ENCODE measurements around the gene MCF2L.

The MCF2L gene

DNA sequence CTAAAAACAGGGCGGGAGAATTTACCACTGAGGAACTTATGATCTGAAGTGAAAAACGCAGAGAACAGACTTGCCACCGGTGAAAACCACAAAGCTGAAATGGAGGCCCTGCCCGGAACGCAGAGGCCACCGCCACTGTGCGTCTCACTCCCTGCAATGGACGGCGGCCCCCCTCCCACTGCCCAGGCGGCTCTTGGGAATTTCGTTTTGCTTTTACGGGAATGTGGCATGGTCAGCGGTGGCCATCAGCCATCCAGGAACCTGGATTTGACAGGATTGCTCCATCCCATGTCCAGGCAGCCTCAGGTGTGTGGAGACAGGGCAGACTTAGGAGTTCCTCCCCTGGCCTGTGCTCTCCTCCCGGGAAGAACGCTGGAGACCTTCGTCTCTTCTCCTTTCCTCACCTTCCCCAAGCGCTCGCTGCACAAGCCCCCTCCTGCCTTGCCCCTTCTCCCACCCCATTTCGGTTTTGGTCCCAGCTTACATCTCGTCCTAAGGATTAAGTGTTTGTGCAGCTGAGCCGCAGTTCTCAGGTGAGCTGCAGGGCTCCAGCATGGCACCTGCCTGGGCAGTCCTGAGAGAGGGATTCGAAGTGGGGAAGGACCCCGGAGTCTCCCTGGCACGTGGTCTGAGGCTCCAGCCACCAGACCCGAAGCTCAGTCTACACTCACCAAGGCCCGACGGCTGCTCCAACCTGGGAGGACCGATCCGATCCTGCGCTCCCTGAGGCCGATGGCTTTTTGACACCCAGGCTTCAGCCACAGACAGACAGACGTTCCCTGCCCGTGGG lies 49.9 kb downstream of the MCF2L start:
- Histone ChIP-seq H3K18ac (ENCODE audit: low read length) (no peak overlapping the region), H3K9ac (ENCODE audit: low read depth, low read length, poor library complexity) (no peak overlapping the region), H3K23ac (ENCODE audit: low read depth, low read length, poor library complexity) (no peak overlapping the region), H2BK120ac (ENCODE audit: low read depth, low read length) (no peak overlapping the region), H3K4me1 (ENCODE audit: control insufficient read depth in 2 of 2, insufficient read depth in 1 of 2, low read depth in 1 of 2, low read length in 2 of 2) (peaks cover 18 to 29% of the 10 kb centered on the region in 2 donors), H3K9me3 (replicated peaks in 1 of 2; ENCODE audit: control insufficient read depth in 2 of 2, insufficient read depth in 1 of 2, low read depth in 1 of 2, low read length in 2 of 2) (peaks cover 6 to 11% of the 10 kb centered on the region in 2 donors), H4K8ac (ENCODE audit: low read depth, low read length) (no peak overlapping the region), H3K27ac (replicated peaks; ENCODE audit: low read length) (no peak overlapping the region), H2BK15ac (ENCODE audit: low read length) (no peak overlapping the region), H3K36me3 (replicated peaks in 1 of 2; ENCODE audit: control insufficient read depth in 2 of 2, insufficient read depth in 2 of 2, low read length in 2 of 2) (peaks cover 16 to 68% of the 10 kb centered on the region in 2 donors), H3K4me2 (ENCODE audit: insufficient read depth, low read length, poor library complexity, severe bottlenecking) (no peak overlapping the region), H2BK5ac (ENCODE audit: low read length) (no peak overlapping the region), H2AFZ (ENCODE audit: low read length) (no peak overlapping the region), H3K4ac (ENCODE audit: low read length) (no peak overlapping the region), H3K4me3 (ENCODE audit: low read length in 2 of 2) (no peak overlapping the region), H3K27me3 (ENCODE audit: control insufficient read depth in 3 of 3, insufficient read depth in 3 of 3, low read depth in 1 of 3, low read length in 3 of 3) (no peaks in the 10 kb centered on the region), H2AK5ac (ENCODE audit: low read depth, low read length) (no peak overlapping the region), H3K79me1 (ENCODE audit: low read depth, low read length) (peaks cover 10% of the 10 kb centered on the region), H4K91ac (ENCODE audit: low read depth, low read length, poor library complexity) (no peak overlapping the region), H2BK12ac (ENCODE audit: low read length) (no peak overlapping the region), H3K14ac (ENCODE audit: low read length) (no peak overlapping the region)
- WGBS, 2 donors (ENCODE audit: extremely low coverage in 2 of 2, insufficient read length in 2 of 2, insufficient replicate concordance in 1 of 2) = no CpG with 5 or more reads among the region's 33 CpGs
- DNase-seq (ENCODE audit: low spot score) = no peak

DNA sequence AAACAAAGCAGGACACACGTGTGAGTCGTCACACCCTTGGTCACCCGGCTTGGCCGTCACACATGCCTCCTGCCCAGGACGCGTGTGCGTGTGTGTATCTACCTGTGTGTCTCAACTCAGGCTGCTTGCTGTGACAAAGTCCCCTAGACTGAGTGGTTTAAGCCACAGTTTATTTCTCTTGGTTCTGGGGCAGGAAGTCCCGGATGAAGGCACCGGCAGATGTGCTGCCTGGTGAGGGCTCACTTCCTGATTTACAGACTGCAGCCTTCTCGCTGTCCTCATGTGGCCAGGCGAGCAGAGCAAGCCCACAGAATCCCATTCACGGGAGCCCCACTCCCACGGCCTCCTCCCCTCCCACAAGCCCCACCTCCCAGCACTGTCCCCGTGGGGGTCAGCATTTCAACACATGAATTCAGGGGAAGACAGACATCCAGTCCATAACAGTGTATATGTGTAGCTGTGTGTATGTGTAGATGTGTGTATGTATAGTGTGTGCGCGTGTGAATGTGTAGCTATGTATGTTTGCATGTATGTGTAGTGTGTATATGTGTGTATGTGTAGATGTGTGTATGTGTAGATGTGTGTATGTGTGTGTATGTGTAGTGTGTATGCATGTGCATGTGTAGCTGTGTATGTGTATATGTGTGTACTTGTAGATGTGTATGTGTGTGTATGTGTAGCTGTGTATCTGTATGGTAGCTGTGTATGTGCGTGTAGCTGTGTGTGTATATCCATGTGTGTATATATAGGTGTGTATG lies 51.5 kb downstream of the MCF2L start:
- WGBS, 2 donors (ENCODE audit: extremely low coverage in 2 of 2, insufficient read length in 2 of 2, insufficient replicate concordance in 1 of 2) = 100% methylated on average over 2 of the region's 17 CpGs; no CpG with 5 or more reads in 1 of the 2 donors
- peak overlapping the region; percentile 48 for H3K18ac ChIP-seq (ENCODE audit: low read length)
- peak overlapping the region; percentile 64 for H2BK12ac ChIP-seq (ENCODE audit: low read length)
- no peak overlapping the region for H4K8ac ChIP-seq (ENCODE audit: low read depth, low read length)
- H3K4me2 ChIP-seq (ENCODE audit: insufficient read depth, low read length, poor library complexity, severe bottlenecking) = no peak overlapping the region
- no peak overlapping the region for H3K14ac ChIP-seq (ENCODE audit: low read length)
- H3K27ac ChIP-seq (replicated peaks; ENCODE audit: low read length) = no peak overlapping the region
- peaks cover 6 to 11% of the 10 kb centered on the region in 2 donors for H3K9me3 ChIP-seq (replicated peaks in 1 of 2; ENCODE audit: control insufficient read depth in 2 of 2, insufficient read depth in 1 of 2, low read depth in 1 of 2, low read length in 2 of 2)
- peaks cover 25 to 30% of the 10 kb centered on the region in 2 donors for H3K4me1 ChIP-seq (ENCODE audit: control insufficient read depth in 2 of 2, insufficient read depth in 1 of 2, low read depth in 1 of 2, low read length in 2 of 2)
- no peak overlapping the region for H3K23ac ChIP-seq (ENCODE audit: low read depth, low read length, poor library complexity)
- H3K4ac ChIP-seq (ENCODE audit: low read length) = peak overlapping the region; percentile 39
- peaks cover 7% of the 10 kb centered on the region for H3K79me1 ChIP-seq (ENCODE audit: low read depth, low read length)
- no peaks in the 10 kb centered on the region for H3K27me3 ChIP-seq (ENCODE audit: control insufficient read depth in 3 of 3, insufficient read depth in 3 of 3, low read depth in 1 of 3, low read length in 3 of 3)
- DNase-seq (ENCODE audit: low spot score) = no peak
- peak overlapping the region; percentile 16 for H2BK15ac ChIP-seq (ENCODE audit: low read length)
- no peak overlapping the region for H3K9ac ChIP-seq (ENCODE audit: low read depth, low read length, poor library complexity)
- H3K36me3 ChIP-seq (replicated peaks in 1 of 2; ENCODE audit: control insufficient read depth in 2 of 2, insufficient read depth in 2 of 2, low read length in 2 of 2) = peaks cover 12 to 57% of the 10 kb centered on the region in 2 donors
- no peak overlapping the region for H2BK5ac ChIP-seq (ENCODE audit: low read length)
- H3K4me3 ChIP-seq (ENCODE audit: low read length in 2 of 2) = no peak overlapping the region
- peak overlapping the region; percentile 79 for H4K91ac ChIP-seq (ENCODE audit: low read depth, low read length, poor library complexity)
- H2AK5ac ChIP-seq (ENCODE audit: low read depth, low read length) = no peak overlapping the region
- H2BK120ac ChIP-seq (ENCODE audit: low read depth, low read length) = no peak overlapping the region
- no peak overlapping the region for H2AFZ ChIP-seq (ENCODE audit: low read length)

DNA sequence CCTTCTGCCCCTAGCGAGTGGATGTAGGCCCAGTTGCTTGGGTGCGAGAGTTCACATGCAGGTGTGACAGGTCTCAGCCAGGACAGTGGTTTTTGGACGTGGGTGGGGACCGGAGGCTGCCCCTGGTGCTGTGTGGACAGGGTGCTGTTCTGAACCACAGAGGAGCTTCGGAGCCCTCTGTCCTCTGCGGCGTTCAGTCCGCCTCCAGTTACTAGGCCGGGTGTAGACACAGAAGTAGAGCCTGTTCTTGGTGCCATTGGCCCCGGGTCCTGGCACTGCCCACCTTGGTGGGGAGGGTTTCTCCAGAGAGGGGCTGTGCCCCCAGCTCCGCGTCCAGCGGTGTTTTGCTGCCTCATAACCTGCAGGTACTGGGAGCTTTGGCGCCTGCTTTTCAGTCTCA lies 52.4 kb downstream of the MCF2L start:
- Histone ChIP-seq H3K9me3 (replicated peaks in 1 of 2; ENCODE audit: control insufficient read depth in 2 of 2, insufficient read depth in 1 of 2, low read depth in 1 of 2, low read length in 2 of 2) (peaks cover 6 to 11% of the 10 kb centered on the region in 2 donors), H4K91ac (ENCODE audit: low read depth, low read length, poor library complexity) (peak overlapping the region; percentile 99), H2BK12ac (ENCODE audit: low read length) (peak overlapping the region; percentile 100), H4K8ac (ENCODE audit: low read depth, low read length) (no peak overlapping the region), H3K23ac (ENCODE audit: low read depth, low read length, poor library complexity) (peak overlapping the region; percentile 36), H3K4me2 (ENCODE audit: insufficient read depth, low read length, poor library complexity, severe bottlenecking) (no peak overlapping the region), H2AK5ac (ENCODE audit: low read depth, low read length) (peak overlapping the region; percentile 100), H3K4ac (ENCODE audit: low read length) (peak overlapping the region; percentile 100), H2AFZ (ENCODE audit: low read length) (no peak overlapping the region), H3K9ac (ENCODE audit: low read depth, low read length, poor library complexity) (no peak overlapping the region), H3K18ac (ENCODE audit: low read length) (peak overlapping the region; percentile 100), H3K79me1 (ENCODE audit: low read depth, low read length) (peaks cover 7% of the 10 kb centered on the region), H3K36me3 (replicated peaks in 1 of 2; ENCODE audit: control insufficient read depth in 2 of 2, insufficient read depth in 2 of 2, low read length in 2 of 2) (peaks cover 12 to 51% of the 10 kb centered on the region in 2 donors), H2BK120ac (ENCODE audit: low read depth, low read length) (peak overlapping the region; percentile 99), H3K27me3 (ENCODE audit: control insufficient read depth in 3 of 3, insufficient read depth in 3 of 3, low read depth in 1 of 3, low read length in 3 of 3) (no peaks in the 10 kb centered on the region), H3K14ac (ENCODE audit: low read length) (peak overlapping the region; percentile 92), H3K4me1 (ENCODE audit: control insufficient read depth in 2 of 2, insufficient read depth in 1 of 2, low read depth in 1 of 2, low read length in 2 of 2) (peaks cover 25 to 30% of the 10 kb centered on the region in 2 donors), H2BK15ac (ENCODE audit: low read length) (peak overlapping the region; percentile 90), H3K4me3 (ENCODE audit: low read length in 2 of 2) (no peak overlapping the region), H2BK5ac (ENCODE audit: low read length) (peak overlapping the region; percentile 100), H3K27ac (replicated peaks; ENCODE audit: low read length) (peak overlapping the region; percentile 96)
- no CpG with 5 or more reads among the region's 14 CpGs for WGBS, 2 donors (ENCODE audit: extremely low coverage in 2 of 2, insufficient read length in 2 of 2, insufficient replicate concordance in 1 of 2)
- DNase-seq (ENCODE audit: low spot score) = no peak

DNA sequence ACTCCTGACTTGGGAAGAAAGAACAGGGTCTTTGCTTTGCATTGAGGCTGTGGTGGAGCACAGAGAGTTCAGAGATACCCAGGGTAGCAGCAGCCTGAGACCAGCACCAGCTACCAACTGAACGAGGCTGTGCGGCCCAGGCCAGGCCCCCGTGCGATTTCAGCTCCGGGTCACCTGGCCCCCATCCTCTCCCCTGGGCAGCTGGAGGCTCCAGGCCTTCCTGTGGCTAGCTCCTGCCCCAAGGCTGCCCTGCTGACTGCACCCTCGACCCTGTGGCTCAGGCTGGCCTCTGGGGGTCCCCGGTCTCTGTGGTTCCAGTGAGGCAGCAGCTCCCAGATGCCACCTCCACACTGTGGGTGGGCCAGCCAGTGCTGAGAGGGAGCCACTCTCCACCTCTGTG lies 52.8 kb downstream of the MCF2L start:
- H3K4me1 ChIP-seq (ENCODE audit: control insufficient read depth in 2 of 2, insufficient read depth in 1 of 2, low read depth in 1 of 2, low read length in 2 of 2) = peaks cover 25 to 30% of the 10 kb centered on the region in 2 donors
- peak overlapping the region; percentile 82 for H3K23ac ChIP-seq (ENCODE audit: low read depth, low read length, poor library complexity)
- H4K91ac ChIP-seq (ENCODE audit: low read depth, low read length, poor library complexity) = peak overlapping the region; percentile 99
- no CpG with 5 or more reads among the region's 7 CpGs for WGBS, 2 donors (ENCODE audit: extremely low coverage in 2 of 2, insufficient read length in 2 of 2, insufficient replicate concordance in 1 of 2)
- H2BK15ac ChIP-seq (ENCODE audit: low read length) = peak overlapping the region; percentile 90
- H4K8ac ChIP-seq (ENCODE audit: low read depth, low read length) = peak overlapping the region; percentile 97
- H3K79me1 ChIP-seq (ENCODE audit: low read depth, low read length) = peaks cover 7% of the 10 kb centered on the region
- H3K18ac ChIP-seq (ENCODE audit: low read length) = peak overlapping the region; percentile 100
- peak overlapping the region; percentile 99 for H2BK120ac ChIP-seq (ENCODE audit: low read depth, low read length)
- H2BK12ac ChIP-seq (ENCODE audit: low read length) = peak overlapping the region; percentile 100
- H2AFZ ChIP-seq (ENCODE audit: low read length) = no peak overlapping the region
- H3K4ac ChIP-seq (ENCODE audit: low read length) = peak overlapping the region; percentile 100
- peaks cover 11 to 47% of the 10 kb centered on the region in 2 donors for H3K36me3 ChIP-seq (replicated peaks in 1 of 2; ENCODE audit: control insufficient read depth in 2 of 2, insufficient read depth in 2 of 2, low read length in 2 of 2)
- H3K14ac ChIP-seq (ENCODE audit: low read length) = peak overlapping the region; percentile 92
- H3K4me2 ChIP-seq (ENCODE audit: insufficient read depth, low read length, poor library complexity, severe bottlenecking) = no peak overlapping the region
- peaks cover 4 to 11% of the 10 kb centered on the region in 2 donors for H3K9me3 ChIP-seq (replicated peaks in 1 of 2; ENCODE audit: control insufficient read depth in 2 of 2, insufficient read depth in 1 of 2, low read depth in 1 of 2, low read length in 2 of 2)
- H3K27me3 ChIP-seq (ENCODE audit: control insufficient read depth in 3 of 3, insufficient read depth in 3 of 3, low read depth in 1 of 3, low read length in 3 of 3) = no peaks in the 10 kb centered on the region
- peak overlapping the region; percentile 100 for H2BK5ac ChIP-seq (ENCODE audit: low read length)
- peak overlapping the region; percentile 100 for H2AK5ac ChIP-seq (ENCODE audit: low read depth, low read length)
- H3K9ac ChIP-seq (ENCODE audit: low read depth, low read length, poor library complexity) = peak overlapping the region; percentile 75
- H3K27ac ChIP-seq (replicated peaks; ENCODE audit: low read length) = peak overlapping the region; percentile 96
- H3K4me3 ChIP-seq (ENCODE audit: low read length in 2 of 2) = peak overlapping the region in 1 of 2 donors; percentile 42
- no peak for DNase-seq (ENCODE audit: low spot score)

Data from neuronal stem cell (in vitro differentiated cells).